Left lung (tissue), 10 donors: ENCODE measurements around the gene FHOD3. TPM values are rescaled to one million over a fixed set of nuclear protein-coding genes. Genes with fewer than 3 reads are reported as not detected.

Source experiments
- ATAC-seq: fragments of 200-7000 bp; cut with Tn5 transposase; one replicate; pipeline ENCODE4 v1.9.1; 2020; ENCODE audit warnings: moderate library complexity
- DNase-seq, 4 donors: peaks; one replicate each; pipeline ENCODE4 v3.0.0-alpha.2; 2013 to 2020
- H3K27ac ChIP-seq, 2 donors: fragments of 200-600 bp; sonication (generic) in 1 of 2; one replicate each; pipeline versions ENCODE4 v1.5.0 to v1.8.0; 2020 to 2021
- H3K27me3 ChIP-seq, 2 donors: fragments of 200-600 bp; sonication (generic) in 1 of 2; one replicate each; pipeline versions ENCODE4 v1.5.0 to v1.8.0; 2020 to 2021
- H3K36me3 ChIP-seq, 2 donors: fragments of 200-600 bp; sonication (generic) in 1 of 2; one replicate each; pipeline versions ENCODE4 v1.5.0 to v1.8.0; 2020 to 2021
- H3K4me1 ChIP-seq, 2 donors: fragments of 200-600 bp; one replicate each; pipeline ENCODE4 v1.8.0; 2021
- H3K4me3 ChIP-seq, 2 donors: fragments of 200-600 bp; sonication (generic) in 1 of 2; one replicate each; pipeline versions ENCODE4 v1.5.0 to v1.8.0; 2020 to 2021; ENCODE audit warnings: mild to moderate bottlenecking in 1 of 2
- H3K9me3 ChIP-seq, 2 donors: fragments of 200-600 bp; sonication (generic) in 1 of 2; one replicate each; pipeline versions ENCODE4 v1.5.0 to v1.8.0; 2020 to 2021
- intact Hi-C, 2 donors: fragments of 100-400 bp; cut with DNase I; formaldehyde crosslinking; loops; one replicate each; pipeline versions ENCODE4 v1.11.2 to v1.14.2; 2022
- polyA plus RNA-seq, 6 donors: library from polyadenylated mRNA; unstranded; fragments of 120-200 nt; gene quantifications; one replicate each; pipeline ENCODE4 v1.2.1, GENCODE V29; 2013; ENCODE audit not compliant: insufficient read length in 6 of 6
- total RNA-seq, 2 donors: library from RNA; stranded (reverse); fragmentation: NEBNext Ultra II Directional; extraction: Animal tissue kit (Norgen Biotek cat#: 25700); gene quantifications; one replicate each; pipeline ENCODE4 v1.2.1, GENCODE V29; 2021
- TF ChIP-seq, protein P1 (sequence below), 2 donors: fragments of 200-600 bp; sonication (generic) in 1 of 2; IDR thresholded peaks; one replicate each; pipeline versions ENCODE4 v1.5.0 to v1.8.0; 2021; ENCODE audit warnings: antibody characterized with exemption in 2 of 2
- donor health status: DM: no; HTN: yes; CAD: no.
- donor health status: DM: no; HTN: no; CAD: no.

The FHOD3 gene
- total and polyA plus RNA-seq, 8 donors, result 0.55 to 2.9 (median 1.5) TPM

DNA sequence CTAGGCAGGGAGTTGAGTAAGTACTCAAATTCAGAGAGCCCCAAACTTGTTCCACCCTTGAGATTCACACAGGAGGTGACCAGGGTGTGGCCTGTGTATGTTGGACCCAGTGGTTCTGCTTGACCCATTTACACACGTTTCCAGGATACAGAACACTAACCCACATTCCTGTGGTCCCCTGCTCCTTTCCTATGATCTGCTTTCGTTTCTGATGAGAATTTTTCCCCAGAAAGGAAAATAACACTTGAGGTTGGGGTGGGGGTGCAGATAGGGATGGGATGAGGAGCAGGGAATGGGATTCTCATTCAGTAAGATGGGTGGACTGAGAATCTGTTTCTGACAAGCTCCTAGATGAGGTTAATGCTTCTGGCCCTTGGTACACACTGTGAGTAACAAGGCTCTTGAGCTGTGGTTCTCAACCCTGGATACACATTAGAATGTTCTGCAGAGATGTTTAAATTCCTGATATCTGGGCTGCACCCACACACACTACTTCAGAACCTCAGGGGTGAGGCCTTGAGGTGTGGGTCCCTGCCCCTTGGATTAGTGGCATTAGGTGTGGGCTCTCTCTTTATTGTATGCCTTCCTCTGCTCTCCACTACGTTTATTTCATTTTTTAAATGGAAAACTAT, 472.9 kb downstream of the FHOD3 start:
- Histone ChIP-seq H3K36me3 (no peaks in the 10 kb centered on the region), H3K27me3 (peaks cover 0 to 5% of the 10 kb centered on the region in 2 donors), H3K4me3 (no peak overlapping the region), H3K27ac (no peak overlapping the region), H3K9me3 (no peaks in the 10 kb centered on the region), H3K4me1 (no peaks in the 10 kb centered on the region)
- TF ChIP-seq, protein P1, sequence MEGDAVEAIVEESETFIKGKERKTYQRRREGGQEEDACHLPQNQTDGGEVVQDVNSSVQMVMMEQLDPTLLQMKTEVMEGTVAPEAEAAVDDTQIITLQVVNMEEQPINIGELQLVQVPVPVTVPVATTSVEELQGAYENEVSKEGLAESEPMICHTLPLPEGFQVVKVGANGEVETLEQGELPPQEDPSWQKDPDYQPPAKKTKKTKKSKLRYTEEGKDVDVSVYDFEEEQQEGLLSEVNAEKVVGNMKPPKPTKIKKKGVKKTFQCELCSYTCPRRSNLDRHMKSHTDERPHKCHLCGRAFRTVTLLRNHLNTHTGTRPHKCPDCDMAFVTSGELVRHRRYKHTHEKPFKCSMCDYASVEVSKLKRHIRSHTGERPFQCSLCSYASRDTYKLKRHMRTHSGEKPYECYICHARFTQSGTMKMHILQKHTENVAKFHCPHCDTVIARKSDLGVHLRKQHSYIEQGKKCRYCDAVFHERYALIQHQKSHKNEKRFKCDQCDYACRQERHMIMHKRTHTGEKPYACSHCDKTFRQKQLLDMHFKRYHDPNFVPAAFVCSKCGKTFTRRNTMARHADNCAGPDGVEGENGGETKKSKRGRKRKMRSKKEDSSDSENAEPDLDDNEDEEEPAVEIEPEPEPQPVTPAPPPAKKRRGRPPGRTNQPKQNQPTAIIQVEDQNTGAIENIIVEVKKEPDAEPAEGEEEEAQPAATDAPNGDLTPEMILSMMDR (IDR thresholded peaks at IDR 0.05), result no peak
- peak; percentile 83 for ATAC-seq
- intact Hi-C loops, result no loop called here
- DNase-seq, result no peak

DNA sequence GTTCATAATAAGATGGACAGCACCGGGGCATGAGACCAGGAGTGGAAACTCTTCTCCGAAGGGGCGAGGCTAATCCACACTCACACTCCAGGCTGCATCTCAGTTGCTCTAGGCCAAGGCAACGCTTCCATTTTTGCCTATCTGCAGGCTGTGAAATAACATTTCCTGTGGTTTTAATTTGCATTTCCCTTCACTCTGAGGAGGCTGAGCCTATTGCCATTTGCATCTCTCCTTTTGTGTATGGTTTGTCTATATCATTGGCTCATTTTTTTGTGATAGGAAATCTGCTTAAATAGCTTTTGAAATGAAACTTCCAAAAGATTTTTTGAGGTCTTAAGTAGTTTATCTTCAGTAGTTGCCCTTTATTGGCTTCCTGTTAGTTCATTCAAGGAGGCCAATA, 473.7 kb downstream of the FHOD3 start:
- H3K27ac ChIP-seq, result no peak overlapping the region
- H3K36me3 ChIP-seq, result no peaks in the 10 kb centered on the region
- no peaks in the 10 kb centered on the region for H3K4me1 ChIP-seq
- H3K9me3 ChIP-seq, result no peaks in the 10 kb centered on the region
- intact Hi-C loops, result no loop called here
- no peak overlapping the region for H3K4me3 ChIP-seq
- peaks cover 0 to 5% of the 10 kb centered on the region in 2 donors for H3K27me3 ChIP-seq
- no peak for DNase-seq
- TF ChIP-seq, protein P1 (IDR thresholded peaks at IDR 0.05), result no peak
- ATAC-seq, result no peak

DNA sequence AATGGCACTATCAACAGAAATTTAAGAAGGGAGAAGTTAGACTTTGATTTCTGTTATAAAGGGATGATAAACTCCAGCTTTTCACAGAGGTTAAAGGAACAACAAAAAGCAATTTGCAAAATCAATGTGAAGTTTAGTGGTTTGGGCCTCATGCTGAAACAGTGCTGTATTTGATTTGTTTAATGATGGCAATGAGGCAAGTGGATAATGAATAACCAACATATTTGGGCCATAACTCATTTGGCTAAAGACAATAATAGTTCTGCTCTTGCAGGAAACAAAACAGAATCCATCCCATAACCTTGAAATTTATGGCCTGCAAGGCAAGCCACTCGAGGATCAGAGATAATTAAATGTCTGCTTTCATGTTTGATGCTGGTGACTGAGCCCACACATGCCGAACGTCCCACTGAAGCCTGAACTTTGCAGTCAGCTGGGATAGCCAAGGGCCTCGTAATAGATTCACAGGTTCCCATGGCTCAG, 474.8 kb downstream of the FHOD3 start:
- H3K36me3 ChIP-seq, result no peaks in the 10 kb centered on the region
- DNase-seq, result no peak
- H3K9me3 ChIP-seq, result no peaks in the 10 kb centered on the region
- ATAC-seq, result no peak
- H3K27me3 ChIP-seq, result peaks cover 0 to 5% of the 10 kb centered on the region in 2 donors
- TF ChIP-seq, protein P1 (IDR thresholded peaks at IDR 0.05), result no peak
- intact Hi-C loops, result no loop called here
- H3K4me1 ChIP-seq, result no peaks in the 10 kb centered on the region
- no peak overlapping the region for H3K27ac ChIP-seq
- no peak overlapping the region for H3K4me3 ChIP-seq

DNA sequence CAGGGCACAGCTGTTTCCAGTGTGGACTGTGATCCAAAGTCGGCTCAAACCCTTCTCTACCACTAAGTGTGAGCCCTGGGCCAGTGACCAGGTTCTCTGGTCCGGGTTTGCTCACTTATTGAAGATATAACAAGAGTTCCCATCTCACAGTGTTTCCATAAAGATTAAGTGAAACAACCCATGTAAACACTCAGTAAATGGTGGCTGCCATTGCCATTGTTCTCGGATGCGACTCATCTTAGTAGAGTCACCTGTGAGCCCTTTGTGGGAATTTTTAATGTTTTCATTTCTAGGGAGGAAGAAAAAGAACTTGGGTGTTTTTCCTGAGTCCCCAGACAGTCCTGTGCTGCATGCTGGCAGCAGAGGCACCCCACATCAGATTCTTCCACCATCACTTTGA, 477.9 kb downstream of the FHOD3 start:
- no peak overlapping the region for H3K27ac ChIP-seq
- no peaks in the 10 kb centered on the region for H3K27me3 ChIP-seq
- H3K36me3 ChIP-seq, result peaks cover 0 to 3% of the 10 kb centered on the region in 2 donors
- H3K4me3 ChIP-seq, result no peak overlapping the region
- no peaks in the 10 kb centered on the region for H3K9me3 ChIP-seq
- DNase-seq, result no peak
- TF ChIP-seq, protein P1 (IDR thresholded peaks at IDR 0.05), result no peak
- intact Hi-C loops, result no loop called here
- no peaks in the 10 kb centered on the region for H3K4me1 ChIP-seq
- ATAC-seq, result no peak

DNA sequence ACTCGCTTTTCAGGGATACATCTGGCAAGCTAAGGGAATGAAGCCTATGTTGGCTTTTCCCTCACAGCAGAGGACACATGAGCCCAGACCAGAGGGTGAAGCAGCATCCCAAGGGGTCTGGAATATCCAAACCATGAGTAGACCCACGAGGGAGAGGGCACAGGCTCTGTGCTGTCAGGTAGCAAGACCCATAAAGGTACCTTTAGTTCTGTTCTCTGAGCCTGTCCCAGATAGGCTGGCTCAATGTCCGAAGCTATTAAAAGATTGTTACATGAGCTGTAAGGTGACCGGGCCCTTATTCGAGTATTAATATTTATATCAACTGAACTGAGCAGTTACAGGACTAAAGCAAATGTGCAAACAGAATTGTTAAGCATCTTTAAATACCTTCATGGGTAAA, 479.1 kb downstream of the FHOD3 start:
- intact Hi-C loops, result no loop called here
- no peak overlapping the region for H3K4me3 ChIP-seq
- no peaks in the 10 kb centered on the region for H3K4me1 ChIP-seq
- TF ChIP-seq, protein P1 (IDR thresholded peaks at IDR 0.05), result no peak
- DNase-seq, result no peak
- no peaks in the 10 kb centered on the region for H3K9me3 ChIP-seq
- ATAC-seq, result no peak
- H3K27ac ChIP-seq, result no peak overlapping the region
- no peaks in the 10 kb centered on the region for H3K27me3 ChIP-seq
- H3K36me3 ChIP-seq, result peaks cover 0 to 8% of the 10 kb centered on the region in 2 donors
